Activated CD4-positive, alpha-beta T cell treated with anti-CD3 and anti-CD28 coated beads, Interleukin-2, amount 50 U/mL, for 4 hours (primary cell): Measurements from ENCODE around the gene OR4D9.
A peak's percentile ranks its signal among the peaks of the same experiment; 100 is the strongest.
"Not testable (repeated sequence)": the region's sequence is repeated elsewhere in the genome, so short reads cannot be mapped to it uniquely, and the experiment has no call there.

Source experiments
- DNase-seq, 2 experiments: peaks; one replicate each; pipeline ENCODE4 v3.0.0-alpha.2; 2020

OR4D9 gene

DNA sequence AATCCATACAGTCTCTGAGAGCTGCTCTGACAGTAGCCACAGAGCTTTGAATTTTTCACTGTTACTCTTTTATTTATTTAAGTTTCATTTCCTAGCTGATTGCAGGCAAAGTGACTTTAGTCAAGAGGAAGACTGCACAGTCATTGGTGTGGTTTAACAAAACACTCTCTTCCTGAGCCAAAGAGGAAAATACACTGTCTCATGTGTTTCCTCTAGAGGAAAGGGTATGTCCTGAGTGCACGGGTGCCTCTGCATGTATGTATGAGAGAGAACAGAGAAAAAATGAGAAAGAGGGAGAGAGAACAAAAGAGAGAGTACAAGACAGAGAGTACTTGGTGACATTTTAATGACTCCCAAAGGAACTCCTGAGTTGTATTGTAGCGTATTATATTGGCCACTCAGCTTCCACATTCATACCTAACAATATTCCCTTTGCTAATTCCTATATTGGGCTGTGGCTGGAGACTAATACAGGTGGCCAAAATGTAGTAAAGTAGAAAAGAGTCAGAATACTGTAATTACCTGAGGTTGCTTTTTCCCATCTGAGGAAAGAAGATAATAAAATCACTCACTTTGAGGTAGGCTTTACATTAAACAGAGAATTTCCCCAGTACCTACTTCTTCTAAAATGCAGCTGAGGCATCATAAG lies at the start of gene OR4D9:
Gene OR4D9, plus strand, starts transcription at position 599 of the 649 bp plus-strand sequence. CDS start 3,374 bp downstream, outside the sequence.
- DNase-seq = no peak

DNA sequence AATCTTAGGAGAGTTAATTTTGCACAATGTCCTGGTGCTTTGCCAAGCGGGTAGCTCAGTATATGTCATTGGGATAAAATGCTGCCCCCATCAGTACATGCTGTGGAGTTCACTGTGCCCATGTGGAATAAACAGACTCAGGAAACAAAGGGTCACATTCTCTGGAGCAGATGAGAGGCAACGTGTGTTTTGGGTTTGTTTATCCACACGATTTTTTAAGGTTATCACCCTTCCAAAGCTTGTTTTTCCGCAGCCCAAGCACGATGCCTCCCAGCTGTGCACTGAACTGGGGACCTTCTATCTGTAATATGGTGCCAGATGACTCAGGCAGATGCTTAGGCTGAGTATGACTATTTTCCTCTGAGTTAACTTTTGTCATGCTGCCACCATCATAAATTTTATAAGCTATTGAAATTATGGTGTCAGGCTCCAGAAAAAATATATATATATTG lies 48.1 kb upstream of the OR4D9 start:
- DNase-seq = no peak

DNA sequence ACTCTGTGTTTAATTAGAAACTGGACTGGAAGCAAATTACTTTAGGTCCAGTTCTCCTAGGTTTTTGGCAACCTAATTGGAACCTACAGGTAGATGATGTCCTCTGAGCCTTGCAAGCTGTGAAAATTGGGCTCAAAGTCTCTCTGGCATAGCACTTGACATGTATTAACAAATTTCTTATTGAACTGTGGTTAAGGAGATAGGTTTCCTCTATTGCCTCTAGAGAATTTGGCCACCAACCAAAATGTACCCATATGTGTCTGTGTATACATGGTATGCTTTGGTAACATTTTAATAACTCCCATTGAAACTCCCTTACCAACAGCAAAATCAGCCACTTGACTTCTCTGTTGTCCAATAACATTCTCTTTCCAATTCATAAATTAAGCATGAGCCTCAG lies 38.3 kb upstream of the OR4D9 start, which contains the start of gene OR4D10:
Gene OR4D10, plus strand, starts transcription at position 301 of the 400 bp plus-strand sequence. CDS start 4,115 bp downstream, outside the sequence.
- no peak for DNase-seq

DNA sequence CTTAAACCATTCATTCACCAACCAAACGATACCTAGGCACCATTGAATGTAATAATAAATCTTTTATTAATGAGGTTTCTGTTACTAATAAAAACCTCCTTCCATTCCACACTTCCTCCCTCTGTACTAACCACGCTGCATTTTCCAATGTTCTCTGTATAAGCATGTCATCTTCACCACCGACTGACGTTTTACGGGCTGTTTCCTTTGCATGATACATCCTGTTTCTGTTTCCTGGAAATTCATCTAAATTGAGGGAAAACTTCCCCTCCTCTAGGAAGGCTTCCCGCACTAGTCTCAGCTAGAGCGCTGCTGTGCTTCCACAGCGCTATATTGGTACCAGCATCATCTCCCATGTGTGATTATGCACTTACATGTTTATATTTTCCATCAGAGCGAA lies 36.2 kb upstream of the OR4D9 start:
- no peak for DNase-seq

DNA sequence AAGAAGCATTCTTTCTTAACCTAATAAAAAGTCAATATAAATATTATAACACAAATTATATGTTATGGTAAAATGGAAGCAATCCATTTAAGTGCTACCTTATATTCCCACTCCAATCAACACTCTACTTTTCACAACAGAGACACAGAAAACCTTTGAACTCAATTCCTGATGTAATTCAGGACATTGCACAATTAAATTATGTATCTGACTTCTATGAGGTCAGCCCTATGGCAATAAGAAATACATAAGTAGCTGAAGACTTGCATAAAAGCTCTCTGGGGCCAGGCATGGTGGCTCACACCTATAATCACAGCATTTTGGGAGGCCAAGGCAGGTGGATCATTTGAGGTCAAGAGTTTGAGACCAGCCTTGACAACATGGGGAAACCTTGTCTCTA lies 31.4 kb upstream of the OR4D9 start:
- no peak for DNase-seq

DNA sequence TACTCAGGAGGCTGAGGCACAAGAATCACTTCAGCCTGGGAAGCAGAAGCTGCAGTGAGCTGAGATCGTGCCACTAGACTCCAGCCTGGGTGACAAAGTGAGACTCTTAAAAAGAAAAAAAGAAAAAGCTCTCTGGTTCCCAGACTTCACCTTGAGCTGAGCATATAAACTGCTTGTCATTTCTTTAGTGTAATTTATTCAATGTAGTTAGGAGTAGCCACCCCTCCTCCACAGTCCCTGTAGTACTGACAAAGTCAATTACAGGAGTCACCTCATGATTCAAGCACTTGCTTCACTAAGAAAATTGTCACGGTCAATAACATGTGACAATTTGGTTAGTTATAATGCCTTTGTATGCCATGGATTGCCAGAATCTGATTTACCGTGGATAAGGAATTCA lies 31.0 kb upstream of the OR4D9 start:
- DNase-seq = no peak

DNA sequence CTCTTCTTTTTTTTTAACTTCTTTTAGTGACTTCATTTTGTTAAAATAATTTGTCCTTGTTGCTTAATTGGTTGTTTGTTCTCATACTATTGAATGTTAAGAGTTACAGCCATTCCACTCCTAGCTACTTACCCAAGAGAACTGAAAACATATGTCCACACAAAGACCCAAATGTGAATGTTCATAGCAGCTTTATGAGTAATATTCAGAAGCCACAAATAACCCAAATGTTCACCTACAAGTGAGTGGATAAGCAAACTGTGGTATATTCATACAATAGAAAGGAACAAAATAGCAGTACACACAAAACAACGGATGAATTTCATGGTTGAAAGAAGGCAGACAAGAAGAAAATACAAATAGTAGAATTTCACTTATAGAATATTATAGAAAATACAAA lies 9.4 kb upstream of the OR4D9 start:
- DNase-seq = no peak

DNA sequence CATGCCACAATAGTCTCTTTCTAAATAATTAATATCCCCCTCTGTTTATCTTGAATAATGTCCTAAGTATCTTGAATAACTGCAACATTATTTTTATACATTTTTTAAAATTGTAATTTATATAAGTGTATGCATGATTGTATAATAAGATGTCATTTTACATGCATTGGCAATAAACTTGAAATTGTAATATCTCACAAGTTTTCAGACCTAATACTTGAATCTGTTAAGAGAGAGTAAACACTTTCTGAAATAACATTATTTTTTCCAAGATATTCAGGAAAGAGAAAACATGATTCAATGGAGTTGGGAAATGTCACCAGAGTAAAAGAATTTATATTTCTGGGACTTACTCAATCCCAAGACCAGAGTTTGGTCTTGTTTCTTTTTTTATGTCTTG lies 8.1 kb upstream of the OR4D9 start, which contains the start of gene OR4D11:
Gene OR4D11, plus strand, starts transcription at position 301 of the 400 bp plus-strand sequence. Its CDS starts 0 bp downstream, at position 301.
- no peak for DNase-seq

DNA sequence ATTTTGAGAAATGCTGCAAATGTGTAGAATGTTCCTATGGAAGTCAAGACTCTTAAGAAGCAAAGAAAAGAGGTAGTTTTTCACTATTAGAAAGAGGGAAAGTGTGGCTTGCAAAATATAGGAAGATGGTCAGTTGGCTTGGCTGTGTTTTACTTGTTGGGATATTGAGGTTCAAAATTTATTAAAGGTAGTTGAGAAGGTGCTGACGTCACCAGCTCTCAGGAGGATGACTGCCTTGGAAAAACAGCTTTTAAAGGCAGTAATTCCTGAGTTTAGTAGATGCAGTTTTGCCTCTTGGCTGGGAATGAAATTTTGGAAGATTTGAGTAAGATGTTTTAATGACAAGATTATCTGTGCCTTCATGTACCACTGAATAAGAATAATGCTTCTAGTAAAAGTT lies 336 bp downstream of the OR4D9 start:
- DNase-seq = no peak

DNA sequence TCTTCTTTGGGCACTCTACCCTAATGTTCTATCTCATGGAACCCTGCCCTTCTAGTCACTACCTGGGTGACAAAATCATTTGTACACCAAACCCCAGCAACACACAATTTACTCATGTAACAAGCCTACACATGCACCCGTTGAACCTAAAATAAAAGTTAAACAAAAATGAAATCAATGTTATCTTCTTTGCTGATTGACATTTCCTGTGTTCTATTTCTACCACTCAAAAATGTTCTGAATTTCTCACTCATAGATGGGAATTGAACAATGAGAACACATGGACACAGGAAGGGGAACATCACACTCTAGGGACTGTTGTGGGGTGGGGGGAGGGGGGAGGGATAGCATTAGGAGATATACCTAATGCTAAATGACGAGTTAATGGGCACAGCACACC lies 8.8 kb downstream of the OR4D9 start:
- DNase-seq = not testable (repeated sequence)

DNA sequence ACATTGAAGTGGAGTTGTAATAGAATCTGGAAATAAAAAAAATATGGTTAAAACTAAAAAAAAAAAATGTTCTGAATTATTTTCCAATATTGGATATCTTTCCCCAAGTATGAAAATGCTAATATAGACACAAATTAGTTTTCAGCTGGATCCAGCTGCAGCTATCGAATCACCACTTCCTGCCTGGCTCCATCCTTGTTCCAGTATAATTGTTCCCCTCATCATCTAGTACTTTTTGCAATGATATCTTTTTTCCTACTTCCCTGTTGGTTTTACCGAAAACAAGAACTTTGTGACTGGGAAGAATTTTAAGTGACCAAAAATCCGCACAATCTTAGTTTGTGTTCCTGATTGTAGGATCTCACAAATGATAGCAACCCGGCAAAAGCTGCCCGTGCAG lies 9.4 kb downstream of the OR4D9 start:
- no peak for DNase-seq

DNA sequence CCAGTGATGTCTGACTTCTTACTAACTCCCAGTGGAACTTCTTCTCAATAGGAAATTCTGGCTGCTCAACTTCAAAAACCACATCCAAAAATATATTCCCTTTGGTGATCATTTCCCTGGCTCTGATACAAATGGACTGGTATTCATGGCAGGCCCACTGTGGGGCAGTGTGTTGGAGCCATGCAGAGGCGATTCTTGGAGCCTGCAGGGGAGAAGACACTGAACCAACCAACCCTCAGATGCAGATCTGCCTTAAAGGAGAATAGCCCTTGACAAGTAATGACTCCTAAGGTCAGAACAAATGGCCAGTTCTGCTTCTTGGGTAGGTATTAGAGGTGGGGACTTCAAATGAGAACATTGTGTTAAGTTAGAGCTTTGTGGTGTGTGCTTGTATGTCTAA lies 12.2 kb downstream of the OR4D9 start:
- DNase-seq = no peak

DNA sequence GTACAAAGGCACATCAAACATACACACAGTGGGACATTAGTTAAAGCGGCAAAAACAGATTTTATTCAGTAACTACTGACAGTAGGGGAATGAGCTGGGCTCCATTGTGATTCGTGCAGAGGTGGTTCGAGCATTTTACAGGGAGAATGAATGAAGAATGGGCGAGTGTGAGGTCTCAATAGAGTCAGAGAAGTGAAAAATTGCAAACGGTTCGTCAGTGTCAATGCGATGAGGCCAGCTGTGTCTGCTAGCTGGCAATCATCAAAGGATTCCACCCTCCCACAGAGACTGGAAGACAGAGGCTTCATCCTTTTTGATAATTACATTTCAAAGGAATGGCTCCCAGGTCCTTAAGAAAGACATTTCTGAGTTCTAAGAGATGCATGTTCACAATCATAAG lies 17.4 kb downstream of the OR4D9 start:
- no peak for DNase-seq

DNA sequence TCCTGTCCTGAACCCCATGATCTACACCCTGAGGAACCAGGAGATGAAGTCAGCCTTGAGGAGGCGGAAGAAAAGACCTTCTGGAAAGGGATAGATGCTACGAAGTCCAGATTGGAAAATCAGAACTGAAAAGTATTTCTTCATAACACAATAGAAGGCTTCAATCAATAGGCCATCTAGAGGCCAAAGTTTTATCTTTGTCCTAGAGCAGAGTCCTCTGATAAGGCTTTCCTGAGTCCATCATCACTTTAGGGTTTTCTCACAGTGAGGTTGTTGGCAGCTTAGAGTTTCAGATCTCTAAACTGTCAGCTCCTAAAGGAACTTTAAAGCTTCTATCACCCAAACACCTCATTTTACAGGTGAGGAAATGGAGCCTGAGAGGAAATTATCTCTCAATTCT lies 21.3 kb downstream of the OR4D9 start:
- no peak for DNase-seq

DNA sequence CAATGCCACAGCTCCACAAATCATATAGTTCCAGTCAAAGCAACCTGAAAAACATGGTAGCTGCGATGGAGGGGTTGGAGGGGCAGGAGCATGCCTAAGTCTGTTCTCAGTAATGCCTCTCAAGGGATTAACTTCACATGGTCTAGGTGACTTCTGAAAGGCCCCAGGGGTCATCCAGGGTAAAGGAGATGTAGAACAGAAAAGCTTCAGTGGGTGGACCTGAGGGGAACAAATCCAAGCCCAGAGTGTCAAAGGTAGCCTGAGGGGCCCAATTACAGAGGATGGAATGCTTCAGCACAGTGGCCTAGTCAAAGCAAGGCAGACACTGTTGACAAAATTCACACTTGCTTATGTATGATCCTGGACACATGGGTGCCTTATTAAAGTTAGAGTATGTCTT lies 23.3 kb downstream of the OR4D9 start:
- no peak for DNase-seq

DNA sequence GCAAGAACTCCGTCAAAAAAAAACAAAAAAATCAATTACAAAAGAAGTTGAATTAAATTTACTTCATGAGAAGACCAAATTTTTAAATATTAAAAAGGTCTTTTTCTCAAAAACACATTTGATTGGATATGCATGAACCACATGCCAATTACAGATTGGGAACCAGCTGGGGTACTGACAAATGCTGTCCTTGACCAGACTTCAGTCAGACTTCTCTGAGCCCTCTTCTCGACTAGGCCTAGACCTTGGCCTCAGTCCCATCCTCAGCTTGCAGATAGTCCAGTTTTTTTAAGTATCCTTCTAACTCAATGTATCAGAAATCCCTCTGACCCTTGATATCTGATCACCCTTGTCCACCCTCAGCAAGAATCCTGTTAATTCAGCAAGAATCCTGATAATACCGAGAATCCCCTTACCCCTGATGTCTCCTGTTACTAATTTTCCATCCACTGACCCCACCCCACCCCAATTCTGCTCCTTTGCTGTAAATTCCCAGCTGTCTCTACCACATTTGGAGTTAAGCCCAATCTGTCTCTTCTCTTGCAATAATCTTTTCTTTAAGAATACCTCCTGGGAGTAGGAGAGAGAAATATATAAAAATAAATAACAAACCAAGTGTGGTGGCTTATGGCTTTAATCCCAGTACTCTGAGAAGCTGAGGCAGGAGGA lies 30.9 kb downstream of the OR4D9 start:
- DNase-seq = no peak

DNA sequence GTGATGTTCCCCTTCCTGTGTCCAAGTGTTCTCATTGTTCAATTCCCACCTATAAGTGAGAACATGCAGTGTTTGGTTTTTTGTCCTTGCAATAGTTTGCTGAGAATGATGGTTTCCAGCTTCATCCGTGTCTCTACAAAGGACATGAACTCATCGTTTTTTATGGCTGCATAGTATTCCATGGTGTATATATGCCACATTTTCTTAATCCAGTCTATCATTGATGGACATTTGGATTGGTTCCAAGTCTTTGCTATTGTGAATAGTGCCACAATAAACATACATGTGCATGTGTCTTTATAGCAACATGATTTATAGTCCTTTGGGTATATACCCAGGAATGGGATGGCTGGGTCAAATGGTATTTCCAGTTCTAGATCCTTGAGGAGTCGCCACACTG lies 32.4 kb downstream of the OR4D9 start:
- DNase-seq = not testable (repeated sequence)

DNA sequence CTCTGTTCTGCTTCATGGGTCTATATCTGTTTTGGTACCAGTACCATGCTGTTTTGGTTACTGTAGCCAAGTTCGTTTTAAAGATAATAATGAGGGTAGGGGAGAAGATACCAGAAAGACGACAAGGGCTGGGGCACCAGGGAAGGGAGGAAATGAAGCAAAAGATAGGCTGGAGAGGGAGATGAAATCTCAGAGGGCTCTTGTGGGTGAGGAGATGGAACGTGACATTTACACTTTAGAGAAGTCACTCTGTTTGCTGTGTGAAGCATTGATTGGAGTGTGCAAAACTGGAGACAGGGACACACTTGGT lies 33.5 kb downstream of the OR4D9 start:
- no peak for DNase-seq

DNA sequence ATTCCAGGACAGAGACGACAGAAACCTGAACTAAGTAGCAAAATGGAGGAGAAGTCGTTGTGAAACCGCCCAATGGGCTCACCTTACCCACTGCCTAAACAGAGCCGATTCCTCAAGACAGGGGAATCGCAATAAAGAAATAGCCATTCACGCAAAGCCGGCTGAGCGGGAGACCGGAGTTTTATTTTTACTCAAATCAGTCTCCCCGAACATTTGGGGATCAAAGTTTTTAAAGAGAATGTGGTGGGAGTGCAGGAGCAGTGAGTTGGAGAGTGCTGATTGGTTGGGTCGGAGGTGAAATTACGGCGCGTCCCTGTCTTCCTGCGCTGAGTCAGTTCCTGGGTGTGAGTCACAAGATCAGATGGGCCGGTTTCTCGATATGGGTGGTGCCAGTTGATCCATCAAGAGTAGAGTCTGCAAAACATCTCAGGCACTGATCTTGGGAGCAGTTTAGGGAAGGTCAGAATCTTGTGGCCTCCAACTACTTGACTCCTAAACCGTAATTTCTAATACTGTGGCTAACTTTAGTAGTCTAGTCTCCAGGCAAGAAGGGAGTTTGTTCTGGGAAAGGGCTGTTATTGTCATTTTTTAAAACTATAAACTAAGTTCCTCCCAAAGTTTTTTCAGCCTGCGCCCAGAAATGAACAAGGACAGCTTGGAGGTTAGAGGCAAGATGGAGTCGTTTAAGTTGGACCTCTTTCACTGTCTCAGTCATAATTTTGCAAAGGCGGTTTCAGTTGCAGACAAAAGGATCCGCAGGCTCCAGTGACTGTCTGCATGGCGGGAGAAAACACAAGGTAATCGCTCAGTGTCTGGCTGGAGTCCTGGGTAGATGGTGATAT lies 34.1 kb downstream of the OR4D9 start:
- DNase-seq = no peak

DNA sequence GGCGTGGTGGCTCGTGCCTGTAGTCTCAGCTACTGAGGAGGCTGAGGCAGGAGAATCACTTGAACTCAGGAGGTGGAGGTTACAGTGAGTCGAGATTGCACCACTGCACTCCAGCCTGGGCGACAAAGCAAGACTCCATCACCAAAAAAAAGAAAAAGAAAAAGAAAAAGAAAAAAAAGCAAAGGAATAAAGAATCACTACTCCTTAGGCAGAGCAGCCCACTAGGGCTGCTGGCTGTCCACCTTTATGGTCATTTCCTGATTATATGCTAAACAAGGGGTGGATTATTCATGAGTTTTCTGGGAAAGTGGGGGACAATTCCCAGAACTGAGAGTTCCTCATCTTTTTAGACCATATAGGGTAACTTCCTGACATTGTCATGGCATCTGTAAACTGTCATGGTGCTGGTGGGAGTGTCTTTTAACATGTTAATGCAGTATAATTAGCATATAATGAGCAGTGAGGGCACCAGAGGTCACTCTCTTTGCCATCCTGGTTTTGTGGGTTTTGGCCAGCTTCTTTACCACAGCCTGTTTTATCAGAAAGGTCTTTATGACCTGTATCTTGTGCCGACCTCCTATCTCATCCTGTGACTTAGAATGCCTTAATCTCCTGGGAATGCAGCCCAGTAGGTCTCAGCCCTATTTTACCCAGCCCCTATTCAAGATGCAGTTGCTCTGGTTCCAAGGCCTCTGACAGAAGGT lies 36.4 kb downstream of the OR4D9 start:
- DNase-seq = not testable (repeated sequence)

DNA sequence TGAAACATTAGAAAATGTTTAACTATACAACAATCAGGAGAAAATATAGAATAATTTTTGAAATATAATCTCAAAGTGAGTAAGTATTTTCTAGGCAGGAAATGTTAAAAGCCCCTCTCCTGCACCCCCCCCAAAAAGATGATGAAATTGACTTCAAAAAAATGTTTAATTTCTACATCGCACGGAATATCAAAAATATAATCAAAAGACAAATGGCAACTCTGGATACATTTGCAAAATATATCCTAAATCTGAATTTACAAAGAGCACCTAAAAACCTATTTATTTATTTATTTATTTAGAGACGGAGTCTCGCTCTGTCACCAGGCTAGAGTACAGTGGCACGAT lies 36.9 kb downstream of the OR4D9 start:
- DNase-seq = no peak

DNA sequence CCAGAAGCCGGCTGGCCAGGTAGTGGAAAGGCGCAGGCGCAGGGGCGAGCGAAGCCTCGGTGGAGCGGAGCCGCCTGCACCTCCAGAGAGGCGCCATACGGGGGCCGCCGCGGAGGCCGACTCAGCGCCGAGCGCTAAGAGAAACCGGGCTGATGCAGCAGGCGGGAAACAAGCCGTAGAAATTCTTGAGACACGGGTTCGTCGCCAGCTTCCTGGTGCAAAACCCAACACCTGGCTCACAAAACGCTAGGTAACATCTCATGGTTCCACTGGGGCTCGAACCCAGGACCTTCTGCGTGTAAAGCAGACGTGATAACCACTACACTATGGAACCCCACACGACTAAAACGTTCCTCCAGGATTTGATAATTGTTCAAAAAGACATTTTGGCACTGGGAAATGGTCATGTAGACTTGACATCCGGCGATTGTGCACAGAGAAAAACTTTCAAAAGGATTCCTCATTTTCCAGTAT lies 39.1 kb downstream of the OR4D9 start:
- DNase-seq = peak; percentile 80 to 84
